Epidermal melanocyte (primary cell): Measurements from ENCODE around the gene EPHA4.

ENCODE experiments used
- DNase-seq: peaks from one replicate; pipeline ENCODE4 v3.0.0; 2011; ENCODE audit warnings: low spot score; ENCODE audit not compliant: insufficient read length

EPHA4 gene

DNA sequence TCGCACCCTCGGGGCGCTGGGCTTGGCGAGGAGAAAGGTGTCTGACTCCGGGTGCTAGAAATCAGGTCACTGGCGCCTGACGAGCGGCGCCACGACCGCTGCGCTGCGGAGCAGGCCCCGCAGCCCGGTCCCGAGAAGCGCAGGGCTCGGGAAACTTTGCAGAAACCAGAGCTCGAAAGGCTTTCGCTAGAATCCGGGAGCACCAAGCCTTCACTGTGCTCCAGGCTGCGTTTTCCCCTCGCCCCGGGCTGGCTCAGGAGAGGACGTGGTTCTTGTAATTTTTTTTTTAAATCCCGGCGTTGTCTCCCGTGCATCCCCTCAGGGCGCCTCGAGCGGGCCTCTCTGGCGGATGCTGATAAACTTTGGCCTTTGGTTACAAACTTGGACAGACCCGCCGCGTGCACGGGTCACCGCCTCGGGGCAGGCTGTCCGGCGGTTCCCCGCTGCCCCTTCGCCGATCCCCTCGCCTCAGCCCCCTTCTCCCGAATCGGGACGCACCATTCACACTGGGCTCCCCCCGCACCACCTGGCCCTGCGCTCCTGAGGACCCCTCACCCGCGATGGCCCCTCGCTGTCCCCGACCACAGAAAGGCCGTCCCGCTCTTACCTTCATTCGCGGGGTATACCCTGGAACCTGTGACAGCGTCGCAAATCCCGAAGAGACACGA, 419 bp downstream of the EPHA4 start:
- no peak for DNase-seq

DNA sequence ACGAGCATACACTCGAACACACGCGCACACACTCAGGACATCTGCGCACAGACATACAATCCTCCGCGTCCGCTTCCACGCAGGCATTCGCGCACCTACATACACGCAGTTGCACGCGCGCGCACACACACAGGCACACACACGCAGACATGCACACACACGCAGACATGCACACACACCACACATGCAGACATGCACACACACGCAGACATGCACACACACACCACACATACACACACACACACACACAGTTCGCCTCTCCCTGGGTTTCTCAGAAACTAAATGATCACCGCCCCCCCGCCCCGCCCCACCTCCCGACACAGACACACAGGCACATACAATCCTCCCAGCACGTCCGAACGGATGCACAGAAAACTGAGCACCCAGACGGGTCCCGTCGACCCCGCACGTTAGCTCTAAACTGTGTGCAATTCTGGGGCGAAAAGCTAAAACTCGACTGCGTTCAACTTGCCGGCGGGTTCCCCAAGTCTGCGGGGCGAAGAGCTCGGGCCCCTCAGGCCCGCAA, 1.0 kb downstream of the EPHA4 start:
- DNase-seq, result no peak

GRCh38 chr2:221570321-221570935, 1.7 kb downstream of the EPHA4 start:
- no peak for DNase-seq

DNA sequence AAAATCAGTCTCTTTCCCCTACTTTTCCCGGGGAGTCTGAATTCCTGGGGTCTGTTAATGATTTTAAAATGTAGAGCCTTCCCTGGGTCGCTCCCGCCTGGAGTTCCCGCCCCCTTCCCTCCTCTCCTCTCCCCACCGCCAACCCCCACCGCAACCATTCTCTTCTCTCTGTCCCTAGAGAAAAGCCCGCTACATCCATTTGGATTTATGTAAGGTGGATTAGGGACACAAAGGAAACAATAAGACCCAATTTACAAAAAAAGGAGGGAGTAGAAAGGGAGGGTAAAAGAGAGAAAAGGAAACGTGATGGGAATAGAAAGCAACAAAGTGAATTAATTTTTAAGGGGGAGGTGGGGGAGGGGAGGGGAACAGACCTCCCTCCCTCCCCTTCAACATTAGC, 2.2 kb downstream of the EPHA4 start:
- DNase-seq, result no peak

- no peak for DNase-seq
These were observed 2.7 kb downstream of the EPHA4 start for GRCh38 chr2:221569425-221569845.

DNA sequence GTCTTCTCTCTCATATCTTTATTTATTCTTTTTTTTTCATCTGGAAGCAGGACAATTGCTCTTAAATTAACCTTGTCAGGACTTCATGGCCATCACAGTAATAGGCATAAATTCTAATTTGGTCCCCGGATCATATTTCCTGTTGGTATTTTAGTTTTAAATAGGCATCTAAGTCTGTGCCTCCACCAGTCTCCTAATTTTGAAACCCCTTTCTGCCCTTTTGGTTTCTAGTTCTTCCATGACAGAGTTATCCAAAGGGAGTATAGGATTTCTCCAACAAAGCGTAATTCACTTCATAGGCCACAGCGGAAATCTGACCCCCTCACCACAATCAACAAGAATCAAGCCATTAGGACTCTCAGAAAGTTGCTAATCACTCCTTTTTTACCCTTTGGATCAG, 3.8 kb downstream of the EPHA4 start:
- DNase-seq, result no peak

DNA sequence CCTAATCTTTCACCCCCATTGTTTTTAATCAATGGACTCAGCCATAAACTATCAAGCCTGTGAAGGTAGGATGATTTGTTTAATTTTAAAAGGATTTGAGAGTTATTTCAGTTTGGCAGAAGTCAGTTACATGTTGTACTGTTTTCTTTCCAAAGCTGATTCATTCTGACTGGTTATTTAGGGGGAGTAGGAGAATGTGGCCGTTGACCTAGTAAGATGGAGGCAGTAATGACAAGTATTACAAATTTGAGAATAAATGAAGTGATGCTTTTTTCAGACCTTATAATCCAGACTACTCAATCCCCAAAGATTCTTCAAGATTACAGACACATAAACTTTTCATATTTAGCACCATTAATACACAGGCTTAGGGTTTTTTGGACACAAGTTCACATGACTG, 4.3 kb downstream of the EPHA4 start:
- DNase-seq, result no peak

DNA sequence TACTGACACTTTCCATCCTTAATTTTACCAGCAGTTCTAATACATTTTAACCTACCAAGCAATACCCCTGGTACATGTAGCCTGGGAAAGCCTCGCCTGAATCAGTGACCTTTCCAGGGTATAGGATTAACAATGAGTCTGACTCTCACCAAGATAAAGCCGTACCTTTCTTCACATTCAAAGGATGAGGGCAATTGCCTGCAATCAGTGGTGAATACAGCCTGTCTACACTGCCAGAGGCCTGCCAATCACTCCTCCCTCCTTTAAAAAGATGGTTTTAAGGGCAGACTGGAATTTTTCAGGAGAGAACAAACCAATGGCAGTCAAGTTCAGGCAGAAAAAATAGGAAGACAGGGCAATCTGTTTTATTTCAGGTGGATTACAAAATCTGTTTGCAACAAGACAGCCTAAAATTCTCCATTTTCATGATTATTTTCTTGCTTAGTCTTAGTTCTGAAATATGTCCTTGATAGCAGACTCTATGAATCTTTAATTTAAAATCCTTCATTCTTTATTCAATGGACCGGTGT, 4.8 kb downstream of the EPHA4 start:
- DNase-seq, result no peak

DNA sequence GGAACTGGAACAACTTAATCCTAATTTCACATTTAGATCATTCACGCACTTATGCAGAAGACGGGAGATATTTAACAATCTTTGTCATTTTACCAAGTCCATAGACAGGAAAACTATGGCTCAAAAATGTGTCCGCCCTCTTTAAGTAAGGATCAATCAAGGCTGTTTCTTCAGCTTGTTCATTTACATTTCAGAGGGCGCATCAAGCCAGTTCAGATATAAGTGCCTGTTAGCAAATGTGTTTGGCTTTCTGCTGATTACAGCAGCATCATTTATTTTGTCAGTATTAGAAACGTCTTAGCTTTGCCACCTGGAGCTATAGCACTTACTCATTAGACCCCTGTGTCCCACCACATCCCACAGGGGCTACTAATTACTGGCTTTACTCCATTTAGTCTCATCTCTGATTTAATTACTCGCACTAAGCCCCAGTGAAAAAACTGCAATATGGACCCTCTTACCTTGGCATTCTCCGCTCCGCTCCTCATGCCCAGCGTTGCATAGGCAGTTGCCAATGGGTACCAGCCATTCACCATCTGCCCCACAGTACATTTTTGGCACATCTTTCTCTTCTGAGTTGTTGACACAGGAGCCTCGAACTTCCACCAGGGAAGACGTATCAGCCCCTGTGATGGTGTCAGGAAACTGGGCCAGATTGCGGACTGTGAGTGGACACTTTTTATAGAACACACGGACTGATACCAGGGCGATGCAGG, 8.7 kb downstream of the EPHA4 start:
- DNase-seq, result no peak

- DNase-seq, result no peak
These were observed 9.9 kb downstream of the EPHA4 start for GRCh38 chr2:221562226-221562625.

- DNase-seq, result no peak
These were observed 10.3 kb downstream of the EPHA4 start for GRCh38 chr2:221561770-221562169.

DNA sequence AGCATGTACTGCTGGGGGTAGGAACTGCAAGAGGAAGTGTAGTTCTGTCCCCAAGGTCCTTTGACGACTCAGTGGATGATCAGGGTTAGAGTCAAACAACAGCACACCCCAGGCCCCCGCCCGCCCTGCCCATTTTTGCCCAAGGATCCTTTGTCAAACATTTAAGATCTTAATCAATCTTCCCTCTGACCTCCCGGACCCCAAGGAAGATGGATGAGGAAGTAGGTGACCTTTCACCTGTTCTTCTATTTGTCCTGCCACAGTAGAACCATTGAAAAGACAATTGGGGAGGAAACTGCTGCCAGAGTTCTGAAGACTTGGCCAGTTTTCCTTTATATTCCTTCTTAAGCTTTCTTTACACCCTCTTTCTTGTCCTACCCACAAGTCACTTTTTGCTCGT, 12.1 kb downstream of the EPHA4 start:
- no peak for DNase-seq

GRCh38 chr2:221558107-221558506, 14.0 kb downstream of the EPHA4 start:
- DNase-seq, result no peak

- DNase-seq, result no peak
These were observed 16.6 kb downstream of the EPHA4 start for GRCh38 chr2:221555494-221555846.

- no peak for DNase-seq
These were observed 17.2 kb downstream of the EPHA4 start for GRCh38 chr2:221554769-221555493.

- DNase-seq, result no peak
These were observed 18.8 kb downstream of the EPHA4 start for GRCh38 chr2:221553333-221553732.

DNA sequence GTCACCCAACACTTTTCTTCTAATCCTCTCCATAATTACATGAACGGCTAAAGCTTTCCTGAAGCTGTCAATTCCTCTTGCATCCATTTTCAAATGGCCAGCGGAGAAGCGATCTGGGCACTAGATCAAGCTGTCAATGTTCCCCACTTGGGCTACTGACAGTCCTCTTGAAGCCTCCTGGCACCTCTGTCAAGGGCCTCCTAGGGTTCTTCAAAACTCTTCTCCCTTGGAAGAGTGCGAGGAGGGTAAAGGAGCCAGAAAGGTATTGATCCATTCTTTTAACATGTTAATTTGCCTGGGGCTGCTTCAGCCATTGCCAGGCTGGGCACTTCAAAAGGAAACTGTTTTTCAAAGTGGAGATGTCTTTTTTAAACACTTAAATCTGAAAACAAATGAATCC, 19.8 kb downstream of the EPHA4 start:
- no peak for DNase-seq

GRCh38 chr2:221551864-221552263, 20.2 kb downstream of the EPHA4 start:
- DNase-seq, result no peak

GRCh38 chr2:221549143-221549542, 23.0 kb downstream of the EPHA4 start:
- peak; percentile 29 for DNase-seq

GRCh38 chr2:221546505-221547225, 25.4 kb downstream of the EPHA4 start:
- DNase-seq, result no peak

- DNase-seq, result no peak
These were observed 30.9 kb downstream of the EPHA4 start for GRCh38 chr2:221541131-221541735.
